ENCODE data around the gene PDIA3.
A peak's percentile ranks its signal among the peaks of the same experiment; 100 is the strongest.
"Not testable (repeated sequence)": the region's sequence is repeated elsewhere in the genome, so short reads cannot be mapped to it uniquely, and the experiment has no call there.

The PDIA3 gene

DNA sequence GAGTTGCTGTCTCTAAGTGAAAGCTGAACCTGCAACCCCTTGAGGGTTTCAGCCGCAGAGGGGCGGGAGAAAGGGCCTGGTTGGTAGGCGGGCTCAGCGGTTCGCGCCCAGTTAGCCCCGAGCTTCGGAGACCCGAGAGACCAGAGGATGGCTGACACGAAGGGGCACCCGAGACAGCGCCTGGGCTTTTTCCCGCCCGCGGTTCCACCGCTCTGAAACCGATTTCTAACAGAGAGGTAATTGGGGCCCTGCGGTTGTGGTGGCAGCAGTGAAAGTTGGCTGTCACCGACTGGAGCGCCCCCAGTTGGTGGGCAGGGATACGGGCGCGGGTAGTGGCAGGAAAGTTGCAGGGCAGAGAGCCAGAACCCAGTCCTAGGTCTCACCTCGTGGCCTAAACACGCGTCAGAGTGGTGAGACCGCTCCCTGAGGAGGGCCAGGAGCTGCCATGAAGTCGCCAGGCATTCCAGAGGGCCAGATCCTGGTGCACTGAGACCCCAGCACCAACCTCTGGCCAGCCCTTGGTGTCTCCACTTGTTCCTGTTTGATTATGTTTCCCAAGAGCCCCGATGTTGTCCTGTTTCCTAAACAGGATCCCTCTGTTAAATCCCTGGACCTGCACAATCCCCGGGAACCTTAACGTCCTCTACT, 31.2 kb downstream of the PDIA3 start:
- DNase-seq = peak; percentile 93

- no peak for DNase-seq
Observed at GRCh38 chr15:43779016-43779415, 32.8 kb downstream of the PDIA3 start.

DNA sequence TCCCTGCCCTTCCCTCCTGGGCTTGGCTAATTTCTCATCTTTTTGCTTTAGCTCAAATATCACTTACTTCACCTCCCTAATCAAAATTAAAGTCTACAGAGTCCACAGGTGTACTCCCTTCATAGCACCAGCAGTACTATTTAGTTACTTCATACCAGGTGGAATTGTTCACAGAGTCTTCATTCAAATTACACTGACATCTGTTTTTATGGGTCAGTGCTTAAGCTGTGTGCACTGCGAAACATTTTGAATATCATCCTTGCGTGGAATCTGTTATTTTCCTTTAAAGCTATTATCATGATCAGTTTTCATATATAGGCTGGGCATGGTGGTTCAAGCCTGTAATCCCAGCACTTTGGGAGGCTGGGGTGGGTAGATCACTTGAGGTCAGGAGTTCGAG, 43.2 kb downstream of the PDIA3 start:
- DNase-seq = no peak

DNA sequence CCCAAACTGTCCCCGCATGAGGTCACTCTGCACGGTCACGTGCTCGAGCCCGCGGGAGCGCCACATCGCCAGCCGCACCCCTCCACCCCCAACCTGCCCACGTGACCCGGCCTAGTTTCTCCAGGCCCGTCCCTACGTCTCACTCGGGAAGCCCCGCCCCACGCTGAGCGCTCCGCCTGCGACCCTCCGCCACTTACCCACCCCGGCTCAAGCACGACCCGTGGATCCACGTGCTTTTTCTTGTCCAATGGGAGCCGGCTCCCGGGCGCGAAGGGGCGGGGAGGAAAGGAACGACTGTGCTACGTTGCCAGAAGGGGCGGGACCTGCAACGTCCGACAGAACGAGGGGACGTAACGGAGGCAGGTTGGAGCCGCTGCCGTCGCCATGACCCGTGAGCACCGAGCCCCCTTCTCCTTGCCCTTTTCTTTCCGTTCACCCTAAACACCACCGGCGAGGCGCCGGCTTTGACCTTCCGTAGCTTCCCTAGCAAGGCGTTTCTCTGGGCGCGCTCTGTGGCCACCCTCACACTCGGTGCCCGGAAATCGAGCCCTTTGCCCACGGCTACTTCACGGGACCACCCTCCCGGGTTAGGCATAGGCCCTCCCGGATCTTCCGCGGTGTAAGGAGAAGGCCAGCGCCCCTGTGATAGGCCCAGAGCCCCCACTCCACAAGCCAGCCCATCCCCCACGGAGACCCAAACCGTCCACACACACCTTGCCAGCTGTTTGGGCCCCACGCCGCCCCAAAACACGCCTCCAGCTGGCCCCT, 45.9 kb downstream of the PDIA3 start, which contains the start of gene SERF2:
Gene SERF2, plus strand, starts transcription at position 328 of the 768 bp plus-strand sequence. Its CDS starts 57 bp downstream, at position 385.
- peak; percentile 100 for DNase-seq

- peak; percentile 74 for DNase-seq
Observed at GRCh38 chr15:43792761-43793476, 46.7 kb downstream of the PDIA3 start.

DNA sequence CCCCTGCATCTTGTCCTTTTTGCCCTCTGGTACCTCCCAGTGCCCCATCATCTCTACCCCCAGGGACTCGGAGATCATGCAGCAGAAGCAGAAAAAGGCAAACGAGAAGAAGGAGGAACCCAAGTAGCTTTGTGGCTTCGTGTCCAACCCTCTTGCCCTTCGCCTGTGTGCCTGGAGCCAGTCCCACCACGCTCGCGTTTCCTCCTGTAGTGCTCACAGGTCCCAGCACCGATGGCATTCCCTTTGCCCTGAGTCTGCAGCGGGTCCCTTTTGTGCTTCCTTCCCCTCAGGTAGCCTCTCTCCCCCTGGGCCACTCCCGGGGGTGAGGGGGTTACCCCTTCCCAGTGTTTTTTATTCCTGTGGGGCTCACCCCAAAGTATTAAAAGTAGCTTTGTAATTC, 47.4 kb downstream of the PDIA3 start:
- no peak for DNase-seq

- no peak for DNase-seq
Observed at GRCh38 chr15:43794269-43795037, 48.2 kb downstream of the PDIA3 start.

DNA sequence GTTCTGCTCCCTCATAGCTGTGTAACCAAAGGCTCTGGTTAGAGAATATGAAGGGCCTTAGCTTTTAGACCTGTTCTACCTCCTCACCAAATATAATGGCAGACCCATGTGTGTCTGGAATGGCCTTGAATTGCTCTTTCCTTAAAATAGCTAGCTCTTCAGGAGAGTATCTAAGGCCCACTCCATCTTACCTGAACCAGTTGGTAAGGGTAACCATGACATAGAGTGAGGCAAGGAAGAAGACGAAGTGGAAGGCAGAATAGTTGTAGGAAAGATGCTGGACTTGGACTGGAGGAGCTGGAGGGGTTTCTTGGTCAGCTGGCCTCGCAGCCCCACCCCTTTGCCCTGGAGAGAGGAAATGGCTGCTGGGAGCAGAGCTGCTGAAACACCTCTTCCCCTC, 49.0 kb downstream of the PDIA3 start:
- no peak for DNase-seq

GRCh38 chr15:43795997-43796396, 49.8 kb downstream of the PDIA3 start:
- no peak for DNase-seq

GRCh38 chr15:43796566-43796965, 50.3 kb downstream of the PDIA3 start:
- no peak for DNase-seq

DNA sequence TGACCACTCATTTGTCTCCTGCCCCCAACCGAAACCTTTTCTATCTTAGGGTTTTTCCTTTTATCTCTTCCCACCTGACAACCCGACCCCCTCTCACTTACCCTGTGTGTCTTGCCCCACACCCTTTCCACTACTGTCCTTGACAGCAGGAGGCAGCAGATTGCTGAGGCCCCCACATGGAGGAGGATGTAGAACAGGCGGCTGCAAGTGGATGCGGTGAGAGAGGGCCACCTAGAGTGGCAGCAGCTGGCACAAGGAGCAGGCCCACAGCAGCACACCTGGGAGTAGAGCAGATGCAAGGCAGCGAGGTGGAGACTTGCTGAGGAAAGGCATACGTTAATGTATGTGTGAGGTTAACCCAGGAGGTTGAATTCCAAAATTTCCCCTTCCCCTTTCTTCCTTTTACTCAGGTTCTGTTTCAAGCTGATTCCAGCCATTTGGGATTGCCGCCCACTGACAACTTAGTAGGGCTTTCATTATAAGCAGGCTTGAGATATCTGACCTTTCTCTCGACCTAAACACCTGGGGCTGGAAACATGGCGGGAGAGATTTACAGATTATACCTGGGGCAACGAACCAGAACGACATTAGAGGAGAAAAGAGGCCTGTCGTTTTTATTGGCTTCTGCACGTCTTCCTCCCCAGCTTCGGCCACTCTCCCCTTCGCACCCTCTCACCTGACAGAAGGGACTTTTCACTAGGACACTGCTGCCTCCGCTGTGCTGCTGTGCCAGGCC, 53.1 kb downstream of the PDIA3 start:
- DNase-seq = no peak

DNA sequence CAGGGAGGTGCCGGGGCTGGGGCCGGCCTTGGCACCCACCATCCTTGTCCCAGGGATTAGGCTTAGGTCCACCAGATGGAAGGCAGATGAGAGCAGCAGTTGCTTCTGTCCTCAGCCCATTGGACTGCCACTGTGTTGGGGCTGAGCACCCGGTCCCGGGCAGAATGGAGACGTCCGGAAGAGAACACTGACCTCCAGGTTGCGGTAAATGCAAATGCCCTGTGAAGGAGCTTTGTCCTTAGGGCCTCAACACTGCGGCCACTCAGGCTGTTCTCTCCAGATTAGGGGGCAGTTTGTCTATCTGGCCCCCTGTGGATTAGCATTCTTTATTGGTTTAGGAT, 53.7 kb downstream of the PDIA3 start, which contains the start of gene SERINC4:
Gene SERINC4, minus strand, starts transcription at position 276 of the 341 bp plus-strand sequence. Its CDS starts 234 bp downstream, at position 42.
- no peak for DNase-seq

GRCh38 chr15:43800286-43801141, 54.3 kb downstream of the PDIA3 start, which contains the start of gene HYPK:
TSS of gene HYPK (plus strand) at chr15:43800599. CDS start at chr15:43800623, 24 bp downstream.
- peak; percentile 97 for DNase-seq

GRCh38 chr15:43802676-43803075, 56.4 kb downstream of the PDIA3 start:
- not testable (repeated sequence) for DNase-seq

- DNase-seq = no peak
Observed at GRCh38 chr15:43808435-43808950, 62.3 kb downstream of the PDIA3 start.

DNA sequence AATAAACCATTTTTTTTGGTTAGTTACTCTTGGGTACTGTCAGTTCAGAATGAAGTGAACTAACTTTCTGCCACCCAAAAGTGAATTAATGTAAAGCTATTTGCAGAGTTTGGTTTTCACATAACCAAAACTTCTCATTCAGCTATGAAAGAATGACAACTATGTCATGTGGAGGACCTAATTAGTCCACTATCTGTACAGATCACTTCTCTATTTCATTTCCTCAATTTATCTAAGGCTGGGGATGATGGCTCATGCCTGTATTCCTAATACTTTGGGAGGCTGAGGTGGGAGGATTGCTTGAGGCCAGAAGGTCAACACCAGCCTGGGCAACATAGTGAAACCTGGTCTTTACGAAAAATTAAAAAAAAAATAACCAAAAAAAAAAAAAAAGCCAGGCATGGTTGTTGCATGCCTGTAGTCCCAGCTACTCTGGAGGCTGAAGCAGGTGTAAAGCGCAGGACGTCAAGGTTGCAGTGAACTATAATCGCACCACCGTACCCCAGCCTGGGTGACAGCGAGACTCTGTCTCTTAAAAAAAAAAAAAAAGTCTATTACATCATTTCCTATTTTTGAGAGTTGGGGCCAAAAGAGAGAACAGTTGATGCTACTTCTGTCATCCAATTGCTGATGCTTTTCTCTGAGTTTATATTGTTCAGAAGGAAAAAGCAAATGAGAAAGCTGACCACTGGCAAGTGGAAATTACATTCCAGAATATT, 62.9 kb downstream of the PDIA3 start:
- peak; percentile 17 for DNase-seq

DNA sequence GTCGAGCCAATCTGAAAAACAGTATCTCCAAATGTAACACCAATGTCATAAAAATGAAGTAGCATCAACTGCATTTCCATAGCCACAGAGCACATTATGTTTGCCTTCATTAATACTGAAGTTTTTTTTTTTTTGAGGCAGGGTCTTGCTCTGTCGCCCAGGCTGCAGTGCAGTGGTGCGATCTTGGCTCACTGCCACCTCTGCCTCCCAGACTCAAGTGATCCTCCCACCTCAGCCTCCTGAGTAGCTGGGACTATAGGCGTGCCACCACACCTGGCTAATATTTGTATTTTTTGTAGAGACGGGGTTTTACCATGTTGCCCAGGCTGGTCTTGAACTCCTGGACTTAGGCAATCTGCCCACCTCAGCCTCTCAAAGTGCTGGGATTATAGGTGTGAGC, 68.8 kb downstream of the PDIA3 start:
- DNase-seq = not testable (repeated sequence)

GRCh38 chr15:43821505-43821904, 75.3 kb downstream of the PDIA3 start:
- no peak for DNase-seq
